ENCODE results near the gene WDR27.

The WDR27 gene

DNA sequence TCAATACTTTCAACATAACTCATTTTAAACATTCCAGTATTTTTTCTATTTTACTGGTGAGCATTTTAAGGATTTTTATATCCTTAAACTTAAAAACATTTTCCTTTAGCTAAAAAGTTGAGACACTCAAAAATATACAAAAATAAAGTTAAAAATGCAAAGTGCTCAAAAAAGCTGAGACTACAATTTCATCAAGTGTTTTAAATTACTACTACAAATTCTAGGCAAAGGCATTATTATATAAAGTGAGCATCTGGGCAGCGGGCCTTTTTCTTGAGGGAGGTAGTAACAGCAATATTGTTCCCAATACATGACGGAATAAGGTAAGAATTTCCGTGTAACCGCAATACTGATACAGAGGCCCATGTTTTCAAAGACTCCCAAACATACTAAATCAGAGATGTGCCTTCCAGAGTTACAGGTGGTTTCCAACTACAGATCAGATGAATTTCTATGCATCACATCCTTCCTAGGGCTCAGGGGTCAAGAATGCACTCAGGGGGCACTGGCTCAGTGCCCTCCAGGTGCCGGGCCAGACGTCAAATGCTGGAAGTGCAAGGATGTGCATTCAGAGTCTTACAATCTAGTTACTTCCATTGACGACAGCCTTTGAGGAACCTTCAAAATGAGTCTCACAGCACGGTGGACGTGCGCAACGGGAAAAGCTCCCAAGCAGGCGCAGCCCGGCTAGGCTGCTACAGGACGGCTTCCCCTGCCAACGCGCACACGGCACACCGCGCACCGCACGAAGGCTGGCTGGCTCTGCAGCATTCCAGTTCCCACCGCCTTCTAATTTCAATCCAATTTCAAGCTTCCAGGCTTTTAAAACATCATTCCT lies 20.8 kb upstream of the WDR27 start (continued):
- TF ChIP-seq ZNF16 (tag by site-specific recombination; IDR thresholded peaks at IDR 0.05; ENCODE audit: low read depth) (no peak), ZNF302 (tag by site-specific recombination; IDR thresholded peaks at IDR 0.05; ENCODE audit: low read depth) (no peak), MZF1 (tag by site-specific recombination; IDR thresholded peaks at IDR 0.05; ENCODE audit: borderline replicate concordance) (no peak), HOXA7 (CRISPR knock-in tag; IDR thresholded peaks at IDR 0.05; ENCODE audit: borderline replicate concordance) (no peak), ZNF600 (tag by site-specific recombination; IDR thresholded peaks at IDR 0.05) (peak; percentile 96), ZNF174 (tag by site-specific recombination; IDR thresholded peaks at IDR 0.05) (no peak), ZNF266 (tag by site-specific recombination; IDR thresholded peaks at IDR 0.05; ENCODE audit: low read depth) (no peak), IKZF3 (tag by site-specific recombination; IDR thresholded peaks at IDR 0.05) (0 out of 2 replicates have a peak, but pooled peaks have one; percentile 29), ZNF157 (tag by site-specific recombination; IDR thresholded peaks at IDR 0.05) (no peak), ZSCAN30 (tag by site-specific recombination; IDR thresholded peaks at IDR 0.05) (no peak), TRIM28 (IDR thresholded peaks at IDR 0.05; ENCODE audit: borderline replicate concordance, low read length) (no peak; the same call in 1 of the 2 replicates), ZNF324 (tag by site-specific recombination; IDR thresholded peaks at IDR 0.05) (no peak), ZNF785 (tag by site-specific recombination; IDR thresholded peaks at IDR 0.05) (no peak), KLF9 (tag by site-specific recombination; IDR thresholded peaks at IDR 0.05; ENCODE audit: low read depth) (no peak), ZNF175 (tag by site-specific recombination; IDR thresholded peaks at IDR 0.05) (no peak), ZNF202 (tag by site-specific recombination; IDR thresholded peaks at IDR 0.05; ENCODE audit: borderline replicate concordance) (no peak), ZNF658 (tag by site-specific recombination; IDR thresholded peaks at IDR 0.05) (no peak), ZEB2 (tag by site-specific recombination; IDR thresholded peaks at IDR 0.05) (peak; percentile 73), KLF16 (tag by site-specific recombination; IDR thresholded peaks at IDR 0.05) (no peak)
- TF ChIP-seq, protein P1, sequence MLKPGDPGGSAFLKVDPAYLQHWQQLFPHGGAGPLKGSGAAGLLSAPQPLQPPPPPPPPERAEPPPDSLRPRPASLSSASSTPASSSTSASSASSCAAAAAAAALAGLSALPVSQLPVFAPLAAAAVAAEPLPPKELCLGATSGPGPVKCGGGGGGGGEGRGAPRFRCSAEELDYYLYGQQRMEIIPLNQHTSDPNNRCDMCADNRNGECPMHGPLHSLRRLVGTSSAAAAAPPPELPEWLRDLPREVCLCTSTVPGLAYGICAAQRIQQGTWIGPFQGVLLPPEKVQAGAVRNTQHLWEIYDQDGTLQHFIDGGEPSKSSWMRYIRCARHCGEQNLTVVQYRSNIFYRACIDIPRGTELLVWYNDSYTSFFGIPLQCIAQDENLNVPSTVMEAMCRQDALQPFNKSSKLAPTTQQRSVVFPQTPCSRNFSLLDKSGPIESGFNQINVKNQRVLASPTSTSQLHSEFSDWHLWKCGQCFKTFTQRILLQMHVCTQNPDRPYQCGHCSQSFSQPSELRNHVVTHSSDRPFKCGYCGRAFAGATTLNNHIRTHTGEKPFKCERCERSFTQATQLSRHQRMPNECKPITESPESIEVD (tag by site-specific recombination; IDR thresholded peaks at IDR 0.05), result peak; percentile 82
- TF ChIP-seq, protein P2, sequence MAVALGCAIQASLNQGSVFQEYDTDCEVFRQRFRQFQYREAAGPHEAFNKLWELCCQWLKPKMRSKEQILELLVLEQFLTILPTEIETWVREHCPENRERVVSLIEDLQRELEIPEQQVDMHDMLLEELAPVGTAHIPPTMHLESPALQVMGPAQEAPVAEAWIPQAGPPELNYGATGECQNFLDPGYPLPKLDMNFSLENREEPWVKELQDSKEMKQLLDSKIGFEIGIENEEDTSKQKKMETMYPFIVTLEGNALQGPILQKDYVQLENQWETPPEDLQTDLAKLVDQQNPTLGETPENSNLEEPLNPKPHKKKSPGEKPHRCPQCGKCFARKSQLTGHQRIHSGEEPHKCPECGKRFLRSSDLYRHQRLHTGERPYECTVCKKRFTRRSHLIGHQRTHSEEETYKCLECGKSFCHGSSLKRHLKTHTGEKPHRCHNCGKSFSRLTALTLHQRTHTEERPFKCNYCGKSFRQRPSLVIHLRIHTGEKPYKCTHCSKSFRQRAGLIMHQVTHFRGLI (tag by site-specific recombination; IDR thresholded peaks at IDR 0.05), result no peak
- TF ChIP-seq, protein P3, sequence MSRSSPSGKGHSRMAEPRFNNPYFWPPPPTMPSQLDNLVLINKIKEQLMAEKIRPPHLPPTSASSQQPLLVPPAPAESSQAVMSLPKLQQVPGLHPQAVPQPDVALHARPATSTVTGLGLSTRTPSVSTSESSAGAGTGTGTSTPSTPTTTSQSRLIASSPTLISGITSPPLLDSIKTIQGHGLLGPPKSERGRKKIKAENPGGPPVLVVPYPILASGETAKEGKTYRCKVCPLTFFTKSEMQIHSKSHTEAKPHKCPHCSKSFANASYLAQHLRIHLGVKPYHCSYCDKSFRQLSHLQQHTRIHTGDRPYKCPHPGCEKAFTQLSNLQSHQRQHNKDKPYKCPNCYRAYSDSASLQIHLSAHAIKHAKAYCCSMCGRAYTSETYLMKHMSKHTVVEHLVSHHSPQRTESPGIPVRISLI (tag by site-specific recombination; IDR thresholded peaks at IDR 0.05), result no peak
- TF ChIP-seq, protein P4, sequence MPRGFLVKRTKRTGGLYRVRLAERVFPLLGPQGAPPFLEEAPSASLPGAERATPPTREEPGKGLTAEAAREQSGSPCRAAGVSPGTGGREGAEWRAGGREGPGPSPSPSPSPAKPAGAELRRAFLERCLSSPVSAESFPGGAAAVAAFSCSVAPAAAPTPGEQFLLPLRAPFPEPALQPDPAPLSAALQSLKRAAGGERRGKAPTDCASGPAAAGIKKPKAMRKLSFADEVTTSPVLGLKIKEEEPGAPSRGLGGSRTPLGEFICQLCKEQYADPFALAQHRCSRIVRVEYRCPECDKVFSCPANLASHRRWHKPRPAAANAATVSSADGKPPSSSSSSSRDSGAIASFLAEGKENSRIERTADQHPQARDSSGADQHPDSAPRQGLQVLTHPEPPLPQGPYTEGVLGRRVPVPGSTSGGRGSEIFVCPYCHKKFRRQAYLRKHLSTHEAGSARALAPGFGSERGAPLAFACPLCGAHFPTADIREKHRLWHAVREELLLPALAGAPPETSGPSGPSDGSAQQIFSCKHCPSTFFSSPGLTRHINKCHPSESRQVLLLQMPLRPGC (tag by site-specific recombination; IDR thresholded peaks at IDR 0.05), result no peak
- TF ChIP-seq, protein P5, sequence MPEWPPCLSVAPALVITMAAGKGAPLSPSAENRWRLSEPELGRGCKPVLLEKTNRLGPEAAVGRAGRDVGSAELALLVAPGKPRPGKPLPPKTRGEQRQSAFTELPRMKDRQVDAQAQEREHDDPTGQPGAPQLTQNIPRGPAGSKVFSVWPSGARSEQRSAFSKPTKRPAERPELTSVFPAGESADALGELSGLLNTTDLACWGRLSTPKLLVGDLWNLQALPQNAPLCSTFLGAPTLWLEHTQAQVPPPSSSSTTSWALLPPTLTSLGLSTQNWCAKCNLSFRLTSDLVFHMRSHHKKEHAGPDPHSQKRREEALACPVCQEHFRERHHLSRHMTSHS (tag by site-specific recombination; IDR thresholded peaks at IDR 0.05), result no peak
- TF ChIP-seq, protein P6, sequence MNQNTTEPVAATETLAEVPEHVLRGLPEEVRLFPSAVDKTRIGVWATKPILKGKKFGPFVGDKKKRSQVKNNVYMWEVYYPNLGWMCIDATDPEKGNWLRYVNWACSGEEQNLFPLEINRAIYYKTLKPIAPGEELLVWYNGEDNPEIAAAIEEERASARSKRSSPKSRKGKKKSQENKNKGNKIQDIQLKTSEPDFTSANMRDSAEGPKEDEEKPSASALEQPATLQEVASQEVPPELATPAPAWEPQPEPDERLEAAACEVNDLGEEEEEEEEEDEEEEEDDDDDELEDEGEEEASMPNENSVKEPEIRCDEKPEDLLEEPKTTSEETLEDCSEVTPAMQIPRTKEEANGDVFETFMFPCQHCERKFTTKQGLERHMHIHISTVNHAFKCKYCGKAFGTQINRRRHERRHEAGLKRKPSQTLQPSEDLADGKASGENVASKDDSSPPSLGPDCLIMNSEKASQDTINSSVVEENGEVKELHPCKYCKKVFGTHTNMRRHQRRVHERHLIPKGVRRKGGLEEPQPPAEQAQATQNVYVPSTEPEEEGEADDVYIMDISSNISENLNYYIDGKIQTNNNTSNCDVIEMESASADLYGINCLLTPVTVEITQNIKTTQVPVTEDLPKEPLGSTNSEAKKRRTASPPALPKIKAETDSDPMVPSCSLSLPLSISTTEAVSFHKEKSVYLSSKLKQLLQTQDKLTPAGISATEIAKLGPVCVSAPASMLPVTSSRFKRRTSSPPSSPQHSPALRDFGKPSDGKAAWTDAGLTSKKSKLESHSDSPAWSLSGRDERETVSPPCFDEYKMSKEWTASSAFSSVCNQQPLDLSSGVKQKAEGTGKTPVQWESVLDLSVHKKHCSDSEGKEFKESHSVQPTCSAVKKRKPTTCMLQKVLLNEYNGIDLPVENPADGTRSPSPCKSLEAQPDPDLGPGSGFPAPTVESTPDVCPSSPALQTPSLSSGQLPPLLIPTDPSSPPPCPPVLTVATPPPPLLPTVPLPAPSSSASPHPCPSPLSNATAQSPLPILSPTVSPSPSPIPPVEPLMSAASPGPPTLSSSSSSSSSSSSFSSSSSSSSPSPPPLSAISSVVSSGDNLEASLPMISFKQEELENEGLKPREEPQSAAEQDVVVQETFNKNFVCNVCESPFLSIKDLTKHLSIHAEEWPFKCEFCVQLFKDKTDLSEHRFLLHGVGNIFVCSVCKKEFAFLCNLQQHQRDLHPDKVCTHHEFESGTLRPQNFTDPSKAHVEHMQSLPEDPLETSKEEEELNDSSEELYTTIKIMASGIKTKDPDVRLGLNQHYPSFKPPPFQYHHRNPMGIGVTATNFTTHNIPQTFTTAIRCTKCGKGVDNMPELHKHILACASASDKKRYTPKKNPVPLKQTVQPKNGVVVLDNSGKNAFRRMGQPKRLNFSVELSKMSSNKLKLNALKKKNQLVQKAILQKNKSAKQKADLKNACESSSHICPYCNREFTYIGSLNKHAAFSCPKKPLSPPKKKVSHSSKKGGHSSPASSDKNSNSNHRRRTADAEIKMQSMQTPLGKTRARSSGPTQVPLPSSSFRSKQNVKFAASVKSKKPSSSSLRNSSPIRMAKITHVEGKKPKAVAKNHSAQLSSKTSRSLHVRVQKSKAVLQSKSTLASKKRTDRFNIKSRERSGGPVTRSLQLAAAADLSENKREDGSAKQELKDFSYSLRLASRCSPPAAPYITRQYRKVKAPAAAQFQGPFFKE (tag by site-specific recombination; IDR thresholded peaks at IDR 0.05; ENCODE audit: borderline replicate concordance), result no peak

Measured in HEK293 (cell line).